Neural cell (in vitro differentiated cells): ENCODE results near the gene AP2A2. TPM values are rescaled to one million over a fixed set of nuclear protein-coding genes. Genes with fewer than 3 reads are reported as not detected.

Source experiments
- H2AFZ ChIP-seq: fragments of 200-600, 300-800 bp; sonication (generic), shearing (Covaris generic); 2 replicates; pipeline ENCODE4 v1.6.0; 2014; ENCODE audit warnings: low read depth, mild to moderate bottlenecking, antibody characterized with exemption, low read length, moderate library complexity
- H3F3A ChIP-seq: fragments of 200-600 bp; shearing (Covaris generic); 2 replicates; pipeline ENCODE4 v1.6.1; 2016; ENCODE audit warnings: mild to moderate bottlenecking, moderate library complexity, mixed read lengths, antibody characterized with exemption, low read length; ENCODE audit not compliant: insufficient read depth, poor library complexity, severe bottlenecking
- H3K27ac ChIP-seq: fragments of 200-600, 300-800 bp; sonication (generic), shearing (Covaris generic); 2 replicates; pipeline ENCODE4 v1.5.1; 2014; ENCODE audit warnings: mild to moderate bottlenecking, low read length, moderate library complexity
- H3K27me3 ChIP-seq: fragments of 300-800, 200-600 bp; sonication (generic), shearing (Covaris generic); 2 replicates; pipeline ENCODE4 v1.6.0; 2014; ENCODE audit warnings: mild to moderate bottlenecking, low read depth, low read length, moderate library complexity; ENCODE audit not compliant: insufficient read depth
- H3K36me3 ChIP-seq: fragments of 300-800, 200-600 bp; sonication (generic), shearing (Covaris generic); 2 replicates; pipeline ENCODE4 v1.5.1; 2014; ENCODE audit warnings: mild to moderate bottlenecking, antibody characterized with exemption, low read length, moderate library complexity; ENCODE audit not compliant: insufficient read depth
- H3K4me2 ChIP-seq: fragments of 300-800, 200-600 bp; sonication (generic), shearing (Covaris generic); 2 replicates; pipeline ENCODE4 v1.6.0; 2014; ENCODE audit warnings: mild to moderate bottlenecking, low read length
- H3K4me3 ChIP-seq: fragments of 300-800, 200-600 bp; sonication (generic), shearing (Covaris generic); 2 replicates; pipeline ENCODE4 v1.5.1; 2014; ENCODE audit warnings: mild to moderate bottlenecking, low read length, moderate library complexity
- H3K79me2 ChIP-seq: fragments of 200-600 bp; shearing (Covaris generic); replicated peaks from 2 replicates; pipeline ENCODE4 v1.6.0; 2014; ENCODE audit warnings: mild to moderate bottlenecking, low read length, moderate library complexity; ENCODE audit not compliant: insufficient read depth
- H3K9ac ChIP-seq: fragments of 300-800, 200-600 bp; sonication (generic), shearing (Covaris generic); 2 replicates; pipeline ENCODE4 v1.6.1; 2016; ENCODE audit warnings: mild to moderate bottlenecking, low read length, mixed read lengths
- H3K9me2 ChIP-seq: fragments of 200-600 bp; shearing (Covaris generic); 2 replicates; pipeline ENCODE4 v1.6.1; 2016; ENCODE audit warnings: mild to moderate bottlenecking, low read length, mixed read lengths; ENCODE audit not compliant: insufficient read depth
- H3K9me3 ChIP-seq: fragments of 200-600, 300-800 bp; sonication (generic), shearing (Covaris generic); 2 replicates; pipeline ENCODE4 v1.6.1; 2016; ENCODE audit warnings: mild to moderate bottlenecking, mixed run types, low read length, moderate library complexity, mixed read lengths
- H4K20me1 ChIP-seq: fragments of 200-600 bp; shearing (Covaris generic); 2 replicates; pipeline ENCODE4 v1.6.1; 2016; ENCODE audit warnings: mild to moderate bottlenecking, mixed run types; ENCODE audit not compliant: insufficient read depth
- CTCF ChIP-seq: fragments of 450-650 bp; IDR thresholded peaks from 2 replicates; pipeline ENCODE4 v1.5.1; 2014; ENCODE audit warnings: antibody characterized with exemption, mild to moderate bottlenecking, moderate library complexity; ENCODE audit not compliant: poor library complexity, severe bottlenecking
- EP300 ChIP-seq: fragments of 450-650 bp; conservative IDR thresholded peaks from 2 replicates; pipeline ENCODE4 v1.6.1; 2014; ENCODE audit warnings: antibody characterized with exemption, mild to moderate bottlenecking, moderate library complexity; ENCODE audit not compliant: poor library complexity, severe bottlenecking
- EZH2 ChIP-seq: fragments of 200-600, 300-800 bp; shearing (Covaris generic), sonication (generic); IDR thresholded peaks from 2 replicates; pipeline ENCODE4 v1.6.1; 2014; ENCODE audit warnings: antibody characterized with exemption, low read length, borderline replicate concordance, mild to moderate bottlenecking; ENCODE audit not compliant: insufficient read depth, poor library complexity, severe bottlenecking
- MXI1 ChIP-seq: fragments of 450-650 bp; conservative IDR thresholded peaks from 2 replicates; pipeline ENCODE4 v1.6.1; 2014; ENCODE audit warnings: antibody characterized with exemption, mild to moderate bottlenecking; ENCODE audit not compliant: poor library complexity, severe bottlenecking
- POLR2AphosphoS5 ChIP-seq: IDR thresholded peaks from 2 replicates; pipeline ENCODE4 v1.6.1; 2012
- RAD21 ChIP-seq: fragments of 450-650 bp; conservative IDR thresholded peaks from 2 replicates; pipeline ENCODE4 v1.6.1; 2014; ENCODE audit warnings: antibody characterized with exemption, mild to moderate bottlenecking, moderate library complexity
- REST ChIP-seq: IDR thresholded peaks from 2 replicates; pipeline ENCODE4 v1.6.1; 2012; ENCODE audit warnings: borderline replicate concordance
- SMC3 ChIP-seq: fragments of 450-650 bp; conservative IDR thresholded peaks from 2 replicates; pipeline ENCODE4 v1.6.1; 2014; ENCODE audit warnings: antibody characterized with exemption, mild to moderate bottlenecking, moderate library complexity; ENCODE audit not compliant: poor library complexity
- TAF1 ChIP-seq: IDR thresholded peaks from 2 replicates; pipeline ENCODE4 v1.6.1; 2012; ENCODE audit warnings: low read depth
- polyA plus RNA-seq: library from polyadenylated mRNA; depleted of rRNA; stranded (reverse); fragments of >200 nt; gene quantifications from 2 replicates; pipeline ENCODE4 v1.2.3, GENCODE V29; 2014

Gene AP2A2
- polyA plus RNA-seq, 1 donor from 2014 or later = 46.5 TPM

GRCh38 chr11:1057806-1058205 lies 132.1 kb downstream of the AP2A2 start:
- Histone ChIP-seq H4K20me1 (no peaks in the 10 kb centered on the region), H3K9me2 (no peaks in the 10 kb centered on the region), H2AFZ (no peak overlapping the region), H3K4me3 (no peak overlapping the region), H3K79me2 (no peaks in the 10 kb centered on the region), H3K9me3 (peaks cover 5% of the 10 kb centered on the region), H3K4me2 (no peak overlapping the region), H3F3A (no peaks in the 10 kb centered on the region), H3K27me3 (no peaks in the 10 kb centered on the region), H3K9ac (no peak overlapping the region), H3K27ac (no peak overlapping the region), H3K36me3 (no peaks in the 10 kb centered on the region)
- TF ChIP-seq MXI1 (no peak), TAF1 (no peak), EZH2 (no peak), SMC3 (no peak), POLR2AphosphoS5 (no peak), CTCF (no peak), REST (no peak), EP300 (no peak), RAD21 (no peak)

GRCh38 chr11:1059759-1060158 lies 134.1 kb downstream of the AP2A2 start:
- no peaks in the 10 kb centered on the region for H4K20me1 ChIP-seq
- no peaks in the 10 kb centered on the region for H3K36me3 ChIP-seq
- H3K27me3 ChIP-seq = no peaks in the 10 kb centered on the region
- no peaks in the 10 kb centered on the region for H3K79me2 ChIP-seq
- no peak overlapping the region for H2AFZ ChIP-seq
- TF ChIP-seq SMC3 (no peak), POLR2AphosphoS5 (no peak), REST (no peak), MXI1 (no peak), TAF1 (no peak), RAD21 (no peak), EP300 (no peak), CTCF (no peak), EZH2 (no peak)
- H3K27ac ChIP-seq = no peak overlapping the region
- H3K4me2 ChIP-seq = no peak overlapping the region
- H3F3A ChIP-seq = no peaks in the 10 kb centered on the region
- no peak overlapping the region for H3K4me3 ChIP-seq
- H3K9me2 ChIP-seq = no peaks in the 10 kb centered on the region
- H3K9me3 ChIP-seq = peaks cover 5% of the 10 kb centered on the region
- H3K9ac ChIP-seq = no peak overlapping the region
